ENCODE measurements around the gene HEY2.

Gene HEY2

GRCh38 chr6:125753937-125754259 lies 4.5 kb downstream of the HEY2 start:
- H3K36me3 ChIP-seq: no peaks in the 10 kb centered on the region
- H3K4me2 ChIP-seq: no peak overlapping the region
- H3K4me3 ChIP-seq: no peak overlapping the region
- no peak overlapping the region for H3K27ac ChIP-seq
- H3K4me1 ChIP-seq: peaks cover 12 to 26% (median 17%) of the 10 kb centered on the region in 10 experiments
- peaks cover 0 to 13% (median 1%) of the 10 kb centered on the region in 11 experiments; a peak in 9 of 22 replicates for H4K20me1 ChIP-seq
- TF ChIP-seq Cebpa-rat (IDR thresholded peaks at IDR 0.05): no peak
- H3K9me3 ChIP-seq (replicated peaks in 1 of 11): no peaks in the 10 kb centered on the region
- H3K9ac ChIP-seq: no peak overlapping the region
- H3K27me3 ChIP-seq: peaks cover 29 to 40% (median 36%) of the 10 kb centered on the region in 11 experiments

DNA sequence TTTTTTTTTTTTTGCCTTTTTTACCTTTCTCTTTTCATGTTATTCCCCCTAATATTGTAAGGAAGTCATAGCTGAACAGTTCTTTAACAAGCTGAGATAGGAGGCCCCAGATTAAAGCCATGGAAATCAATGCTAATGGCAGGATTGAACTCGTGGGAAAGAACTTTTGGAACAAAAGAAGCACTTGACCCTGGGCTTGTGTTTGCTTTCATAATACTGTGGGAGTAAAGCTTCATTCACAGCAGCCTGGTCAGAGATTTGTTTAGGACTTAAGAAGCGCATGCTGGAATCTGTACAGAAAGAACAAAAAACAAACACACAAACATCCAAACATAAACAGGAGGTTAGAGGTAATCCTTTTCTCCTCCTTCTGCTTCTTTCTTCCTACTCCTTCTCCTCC lies 5.1 kb downstream of the HEY2 start:
- no peaks in the 10 kb centered on the region; a peak in 2 of 22 replicates for H3K9me3 ChIP-seq (replicated peaks in 1 of 11)
- H3K9ac ChIP-seq: no peak overlapping the region
- H3K27me3 ChIP-seq: peaks cover 22 to 33% (median 30%) of the 10 kb centered on the region in 11 experiments
- no peak overlapping the region for H3K4me2 ChIP-seq
- H3K4me1 ChIP-seq: peaks cover 19 to 30% (median 22%) of the 10 kb centered on the region in 10 experiments
- no peak overlapping the region for H3K27ac ChIP-seq
- peaks cover 0 to 11% (median 0%) of the 10 kb centered on the region in 11 experiments; a peak in 2 of 22 replicates for H4K20me1 ChIP-seq
- no peak for TF ChIP-seq Cebpa-rat (IDR thresholded peaks at IDR 0.05)
- H3K36me3 ChIP-seq: no peaks in the 10 kb centered on the region
- H3K4me3 ChIP-seq: no peak overlapping the region

GRCh38 chr6:125759184-125759902 lies 9.9 kb downstream of the HEY2 start:
- Histone ChIP-seq H3K9me3 (replicated peaks in 1 of 11) (no peaks in the 10 kb centered on the region; a peak in 2 of 22 replicates), H3K27me3 (peaks cover 0 to 4% (median 0%) of the 10 kb centered on the region in 11 experiments; a peak in 2 of 22 replicates), H3K36me3 (no peaks in the 10 kb centered on the region), H3K4me2 (peak overlapping the region; percentile 81 to 92 (median 87)), H3K4me1 (peaks cover 30 to 43% (median 33%) of the 10 kb centered on the region in 10 experiments), H4K20me1 (no peaks in the 10 kb centered on the region), H3K9ac (peak overlapping the region; percentile 14 to 67 (median 48); a peak in 19 of 22 replicates), H3K27ac (peak overlapping the region in 10 of 11 experiments; percentile 12 to 68 (median 62); a peak in 19 of 22 replicates), H3K4me3 (peak overlapping the region; percentile 42 to 67 (median 56))
- TF ChIP-seq Cebpa-rat (IDR thresholded peaks at IDR 0.05): no peak

DNA sequence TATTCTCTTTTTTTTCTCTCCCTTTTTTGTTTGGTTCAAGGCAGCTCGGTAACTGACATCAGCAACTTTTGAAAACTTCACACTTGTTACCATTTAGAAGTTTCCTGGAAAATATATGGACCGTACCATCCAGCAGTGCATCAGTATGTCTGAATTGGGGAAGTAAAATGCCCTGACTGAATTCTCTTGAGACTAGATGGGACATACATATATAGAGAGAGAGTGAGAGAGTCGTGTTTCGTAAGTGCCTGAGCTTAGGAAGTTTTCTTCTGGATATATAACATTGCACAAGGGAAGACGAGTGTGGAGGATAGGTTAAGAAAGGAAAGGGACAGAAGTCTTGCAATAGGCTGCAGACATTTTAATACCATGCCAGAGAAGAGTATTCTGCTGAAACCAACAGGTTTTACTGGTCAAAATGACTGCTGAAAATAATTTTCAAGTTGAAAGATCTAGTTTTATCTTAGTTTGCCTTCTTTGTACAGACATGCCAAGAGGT lies 10.6 kb downstream of the HEY2 start:
- Histone ChIP-seq H3K4me3 (peak overlapping the region; percentile 42 to 67 (median 56)), H3K4me1 (peaks cover 34 to 47% (median 35%) of the 10 kb centered on the region in 10 experiments), H3K4me2 (peak overlapping the region; percentile 81 to 92 (median 87)), H4K20me1 (no peaks in the 10 kb centered on the region), H3K36me3 (no peaks in the 10 kb centered on the region), H3K27me3 (peaks cover 0 to 4% (median 0%) of the 10 kb centered on the region in 11 experiments; a peak in 2 of 22 replicates), H3K9ac (peak overlapping the region; percentile 14 to 67 (median 48); a peak in 16 of 22 replicates), H3K27ac (peak overlapping the region in 9 of 11 experiments; percentile 32 to 68 (median 63); a peak in 18 of 22 replicates), H3K9me3 (replicated peaks in 1 of 11) (no peaks in the 10 kb centered on the region; a peak in 2 of 22 replicates)
- TF ChIP-seq Cebpa-rat (IDR thresholded peaks at IDR 0.05): peak in 5 of 11 experiments; percentile 29 to 74 (median 43); a peak in 5 of 22 replicates

GRCh38 chr6:125764121-125764671 lies 14.8 kb downstream of the HEY2 start:
- TF ChIP-seq Cebpa-rat (IDR thresholded peaks at IDR 0.05): no peak
- H3K4me2 ChIP-seq: peak overlapping the region; percentile 9 to 52 (median 36); a peak in 13 of 22 replicates
- H3K36me3 ChIP-seq: no peaks in the 10 kb centered on the region
- H3K9me3 ChIP-seq (replicated peaks in 1 of 11): no peaks in the 10 kb centered on the region; a peak in 2 of 22 replicates
- no peak overlapping the region for H3K9ac ChIP-seq
- no peak overlapping the region for H3K4me3 ChIP-seq
- H4K20me1 ChIP-seq: no peaks in the 10 kb centered on the region
- peaks cover 21 to 32% (median 26%) of the 10 kb centered on the region in 10 experiments for H3K4me1 ChIP-seq
- no peak overlapping the region for H3K27ac ChIP-seq
- peaks cover 0 to 4% (median 0%) of the 10 kb centered on the region in 11 experiments; a peak in 1 of 22 replicates for H3K27me3 ChIP-seq

DNA sequence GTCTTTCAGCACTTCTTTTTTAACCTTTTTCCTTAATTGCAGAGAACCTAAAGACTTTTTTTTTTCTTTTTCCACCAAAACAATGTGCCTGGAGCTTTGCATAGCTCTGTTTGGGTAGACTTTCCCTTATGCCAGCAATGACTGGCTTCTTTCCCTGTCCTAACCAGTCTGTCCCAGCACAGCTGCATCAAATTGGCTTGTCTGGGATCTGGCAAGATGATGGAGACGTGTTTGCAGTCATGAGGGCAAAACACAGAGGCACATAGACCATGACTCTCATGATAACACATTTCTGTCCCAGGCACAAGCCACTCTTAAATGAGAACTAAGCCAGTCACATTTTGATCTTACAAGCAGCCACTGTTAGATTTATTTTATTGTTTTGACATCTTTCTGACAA lies 16.5 kb downstream of the HEY2 start:
- no peak overlapping the region for H3K9ac ChIP-seq

GRCh38 chr6:125766641-125767040 lies 17.2 kb downstream of the HEY2 start:
- Histone ChIP-seq H3K27ac (no peak overlapping the region), H3K4me3 (no peak overlapping the region), H3K9ac (no peak overlapping the region), H3K27me3 (no peaks in the 10 kb centered on the region), H3K4me1 (peaks cover 3 to 10% (median 6%) of the 10 kb centered on the region in 10 experiments; a peak in 14 of 20 replicates), H4K20me1 (no peaks in the 10 kb centered on the region), H3K36me3 (no peaks in the 10 kb centered on the region), H3K4me2 (no peak overlapping the region), H3K9me3 (replicated peaks in 1 of 11) (peaks cover 0 to 8% (median 3%) of the 10 kb centered on the region in 11 experiments; a peak in 4 of 22 replicates)
- TF ChIP-seq Cebpa-rat (IDR thresholded peaks at IDR 0.05): no peak

More for the DNA sequence above, 16.5 kb downstream of the HEY2 start:
- Histone ChIP-seq H3K9me3 (replicated peaks in 1 of 11) (peaks cover 0 to 8% (median 3%) of the 10 kb centered on the region in 11 experiments; a peak in 4 of 22 replicates), H3K4me2 (no peak overlapping the region), H3K4me1 (peaks cover 3 to 14% (median 9%) of the 10 kb centered on the region in 10 experiments; a peak in 15 of 20 replicates), H3K27ac (no peak overlapping the region), H4K20me1 (no peaks in the 10 kb centered on the region), H3K27me3 (no peaks in the 10 kb centered on the region), H3K4me3 (no peak overlapping the region), H3K36me3 (no peaks in the 10 kb centered on the region)
- TF ChIP-seq Cebpa-rat (IDR thresholded peaks at IDR 0.05): no peak

DNA sequence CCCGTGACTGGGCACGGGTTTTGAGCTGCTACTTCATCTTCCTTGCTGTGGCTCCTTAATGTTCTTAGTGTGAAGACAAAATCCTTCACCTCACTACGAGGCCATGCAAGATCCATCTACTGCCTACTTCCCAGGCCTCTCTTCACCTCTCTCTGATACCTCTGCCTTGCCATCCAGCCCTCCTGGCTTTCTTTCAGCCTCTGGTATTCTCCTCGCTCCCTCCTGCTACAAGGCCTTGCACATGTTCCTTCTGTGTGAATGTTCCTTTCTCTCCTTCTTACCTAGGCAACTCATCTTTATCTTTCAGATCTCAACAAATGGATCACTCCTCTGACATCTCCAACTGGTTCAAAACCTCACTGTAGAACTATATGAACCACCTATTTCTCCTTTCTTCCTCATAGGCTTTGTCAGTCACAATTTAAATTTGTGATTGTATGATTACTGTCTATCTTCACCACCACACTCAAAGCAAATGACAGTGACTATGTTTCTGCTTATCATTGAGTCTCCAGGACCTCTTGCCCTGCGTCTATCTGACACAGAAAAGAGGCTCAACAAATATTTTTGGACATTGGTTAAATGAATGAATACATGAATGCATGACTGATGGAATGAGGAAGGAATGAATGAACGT lies 19.8 kb downstream of the HEY2 start:
- H3K27ac ChIP-seq: no peak overlapping the region
- no peaks in the 10 kb centered on the region for H4K20me1 ChIP-seq
- peaks cover 0 to 8% (median 3%) of the 10 kb centered on the region in 11 experiments; a peak in 4 of 22 replicates for H3K9me3 ChIP-seq (replicated peaks in 1 of 11)
- peaks cover 2 to 5% (median 3%) of the 10 kb centered on the region in 10 experiments; a peak in 14 of 20 replicates for H3K4me1 ChIP-seq
- TF ChIP-seq Cebpa-rat (IDR thresholded peaks at IDR 0.05): no peak
- no peak overlapping the region for H3K4me2 ChIP-seq
- H3K27me3 ChIP-seq: no peaks in the 10 kb centered on the region
- no peak overlapping the region for H3K4me3 ChIP-seq
- no peaks in the 10 kb centered on the region for H3K36me3 ChIP-seq
- H3K9ac ChIP-seq: no peak overlapping the region; a peak in 1 of 22 replicates
